ENCODE results near the gene NOS1.

NOS1 gene

GRCh38 chr12:117350140-117350539 is 11.3 kb downstream of the NOS1 start:
- no peak overlapping the region for H3K4me3 ChIP-seq (ENCODE audit: low read depth, low read length)
- in situ Hi-C loops (cut with HindIII; ENCODE audit: low sequenced_read_pairs) = no loop called here
- DNase-seq (ENCODE audit: low read depth, low spot score) = no peak
- TF ChIP-seq, protein P1, sequence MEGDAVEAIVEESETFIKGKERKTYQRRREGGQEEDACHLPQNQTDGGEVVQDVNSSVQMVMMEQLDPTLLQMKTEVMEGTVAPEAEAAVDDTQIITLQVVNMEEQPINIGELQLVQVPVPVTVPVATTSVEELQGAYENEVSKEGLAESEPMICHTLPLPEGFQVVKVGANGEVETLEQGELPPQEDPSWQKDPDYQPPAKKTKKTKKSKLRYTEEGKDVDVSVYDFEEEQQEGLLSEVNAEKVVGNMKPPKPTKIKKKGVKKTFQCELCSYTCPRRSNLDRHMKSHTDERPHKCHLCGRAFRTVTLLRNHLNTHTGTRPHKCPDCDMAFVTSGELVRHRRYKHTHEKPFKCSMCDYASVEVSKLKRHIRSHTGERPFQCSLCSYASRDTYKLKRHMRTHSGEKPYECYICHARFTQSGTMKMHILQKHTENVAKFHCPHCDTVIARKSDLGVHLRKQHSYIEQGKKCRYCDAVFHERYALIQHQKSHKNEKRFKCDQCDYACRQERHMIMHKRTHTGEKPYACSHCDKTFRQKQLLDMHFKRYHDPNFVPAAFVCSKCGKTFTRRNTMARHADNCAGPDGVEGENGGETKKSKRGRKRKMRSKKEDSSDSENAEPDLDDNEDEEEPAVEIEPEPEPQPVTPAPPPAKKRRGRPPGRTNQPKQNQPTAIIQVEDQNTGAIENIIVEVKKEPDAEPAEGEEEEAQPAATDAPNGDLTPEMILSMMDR (IDR thresholded peaks at IDR 0.05; ENCODE audit: low read depth, low read length) = no peak

DNA sequence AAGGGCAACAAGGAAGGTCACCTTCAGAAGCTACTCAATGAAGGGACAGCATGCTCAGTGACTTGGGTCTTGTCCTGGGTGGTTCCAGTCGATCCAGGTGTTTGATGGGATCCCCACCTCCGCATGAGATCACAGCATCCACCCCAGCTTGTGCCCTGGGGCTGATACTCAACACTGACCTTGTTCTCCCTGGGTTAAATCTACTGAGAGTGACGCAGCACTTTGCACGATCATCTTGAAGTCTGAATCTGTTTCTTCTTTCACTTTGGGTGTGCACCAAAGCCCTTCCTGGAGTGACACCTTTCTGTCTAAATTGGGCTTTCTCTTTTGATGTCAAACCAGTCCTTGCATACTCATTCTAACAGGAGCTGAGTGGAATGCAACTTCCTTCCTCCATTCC is 13.8 kb downstream of the NOS1 start:
- TF ChIP-seq, protein P1 (IDR thresholded peaks at IDR 0.05; ENCODE audit: low read depth, low read length) = no peak

GRCh38 chr12:117344716-117345115 is 16.7 kb downstream of the NOS1 start:
- DNase-seq (ENCODE audit: low read depth, low spot score) = no peak
- TF ChIP-seq, protein P1 (IDR thresholded peaks at IDR 0.05; ENCODE audit: low read depth, low read length) = no peak
- no peak overlapping the region for H3K4me3 ChIP-seq (ENCODE audit: low read depth, low read length)
- in situ Hi-C loops (cut with HindIII; ENCODE audit: low sequenced_read_pairs) = no loop called here

More for the DNA sequence above, 13.8 kb downstream of the NOS1 start:
- H3K4me3 ChIP-seq (ENCODE audit: low read depth, low read length) = no peak overlapping the region
- no peak for DNase-seq (ENCODE audit: low read depth, low spot score)
- in situ Hi-C loops (cut with HindIII; ENCODE audit: low sequenced_read_pairs) = no loop called here

- no peak for DNase-seq (ENCODE audit: low read depth, low spot score)
- in situ Hi-C loops (cut with HindIII; ENCODE audit: low sequenced_read_pairs) = no loop called here
- H3K4me3 ChIP-seq (ENCODE audit: low read depth, low read length) = no peak overlapping the region
- TF ChIP-seq, protein P1 (IDR thresholded peaks at IDR 0.05; ENCODE audit: low read depth, low read length) = no peak
These were observed 17.6 kb downstream of the NOS1 start for GRCh38 chr12:117343849-117344248.

- TF ChIP-seq, protein P1 (IDR thresholded peaks at IDR 0.05; ENCODE audit: low read depth, low read length) = no peak
- H3K4me3 ChIP-seq (ENCODE audit: low read depth, low read length) = no peak overlapping the region
- in situ Hi-C loops (cut with HindIII; ENCODE audit: low sequenced_read_pairs) = no loop called here
- no peak for DNase-seq (ENCODE audit: low read depth, low spot score)
These were observed 18.1 kb downstream of the NOS1 start for GRCh38 chr12:117343296-117343695.

- TF ChIP-seq, protein P1 (IDR thresholded peaks at IDR 0.05; ENCODE audit: low read depth, low read length) = no peak
- no peak overlapping the region for H3K4me3 ChIP-seq (ENCODE audit: low read depth, low read length)
- in situ Hi-C loops (cut with HindIII; ENCODE audit: low sequenced_read_pairs) = no loop called here
- DNase-seq (ENCODE audit: low read depth, low spot score) = no peak
These were observed 18.7 kb downstream of the NOS1 start for GRCh38 chr12:117342682-117343081.

DNA sequence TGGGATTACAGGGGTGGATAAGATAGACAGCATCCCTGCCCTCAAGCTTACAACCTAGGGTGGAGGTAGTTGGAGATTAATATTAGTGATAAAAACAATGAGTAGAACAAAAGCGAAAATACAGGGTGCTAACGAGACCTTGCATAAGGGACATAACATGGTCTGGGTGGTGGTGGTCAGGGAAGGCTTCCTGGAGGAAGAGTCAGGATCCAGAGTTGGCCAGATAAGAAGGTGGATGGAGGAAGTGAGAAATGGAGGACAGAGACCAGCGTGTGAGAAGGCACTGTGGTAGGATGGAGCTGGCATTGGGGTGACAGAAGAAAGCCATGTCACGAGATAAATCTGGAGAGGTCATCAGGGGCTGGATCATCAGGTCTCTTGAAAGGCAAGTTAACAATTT is 19.2 kb downstream of the NOS1 start:
- no peak for DNase-seq (ENCODE audit: low read depth, low spot score)
- H3K4me3 ChIP-seq (ENCODE audit: low read depth, low read length) = no peak overlapping the region
- TF ChIP-seq, protein P1 (IDR thresholded peaks at IDR 0.05; ENCODE audit: low read depth, low read length) = no peak
- in situ Hi-C loops (cut with HindIII; ENCODE audit: low sequenced_read_pairs) = no loop called here
